Hematopoietic multipotent progenitor cell treated with erythropoietin and hydrocortisone succinate and interleukin-3 and kit ligand, for 8 days (in vitro differentiated cells): Measurements from ENCODE around the gene AP2A1.

Experiments
- DNase-seq: peaks from one replicate; pipeline ENCODE4 v3.0.0-alpha.2; 2015

AP2A1 gene

DNA sequence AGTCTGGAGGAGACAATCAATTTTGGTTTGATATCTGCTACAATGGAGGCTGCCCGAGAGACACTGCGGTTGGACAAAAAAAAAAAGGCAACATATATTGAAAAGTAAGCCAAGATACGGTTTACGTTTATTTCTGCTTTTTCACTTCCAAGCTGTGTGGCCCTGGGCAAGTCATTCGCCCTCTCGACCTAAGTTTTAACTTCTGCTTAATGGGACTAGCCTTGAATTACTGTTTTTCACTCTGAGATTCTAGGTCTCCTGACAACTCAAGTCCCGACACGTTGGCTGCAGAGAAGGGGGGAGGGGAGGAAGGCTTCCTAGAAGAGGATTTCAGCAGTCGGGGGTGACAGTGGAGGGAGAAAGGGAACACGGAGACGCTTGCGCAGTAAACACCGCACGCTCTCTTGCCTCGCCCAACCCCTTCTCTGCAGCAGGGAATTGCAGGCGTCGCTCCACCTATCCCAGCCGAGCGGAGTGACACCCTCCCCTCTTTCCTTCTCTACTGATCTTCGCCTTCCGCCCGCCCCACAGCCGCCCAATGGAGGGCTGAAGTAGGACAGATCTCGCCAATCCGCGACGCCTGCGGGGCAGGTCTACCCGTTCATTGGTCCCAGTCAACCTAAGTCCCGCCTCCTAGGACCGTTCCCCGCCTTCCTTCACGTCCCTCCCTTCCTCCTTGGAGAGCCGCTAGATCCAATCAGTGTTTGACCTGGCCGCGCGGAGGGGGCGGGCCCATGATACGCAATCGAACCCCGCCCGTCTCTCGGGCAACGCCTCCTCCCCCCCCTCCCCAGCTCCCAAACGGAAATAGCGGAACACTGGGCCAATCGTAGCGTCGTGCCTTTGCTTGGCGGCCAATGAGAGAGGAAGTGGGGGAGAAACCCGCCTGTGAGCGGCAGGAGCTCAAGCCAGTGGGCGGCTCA is 533 bp upstream of the AP2A1 start:
- DNase-seq = peak; percentile 100

DNA sequence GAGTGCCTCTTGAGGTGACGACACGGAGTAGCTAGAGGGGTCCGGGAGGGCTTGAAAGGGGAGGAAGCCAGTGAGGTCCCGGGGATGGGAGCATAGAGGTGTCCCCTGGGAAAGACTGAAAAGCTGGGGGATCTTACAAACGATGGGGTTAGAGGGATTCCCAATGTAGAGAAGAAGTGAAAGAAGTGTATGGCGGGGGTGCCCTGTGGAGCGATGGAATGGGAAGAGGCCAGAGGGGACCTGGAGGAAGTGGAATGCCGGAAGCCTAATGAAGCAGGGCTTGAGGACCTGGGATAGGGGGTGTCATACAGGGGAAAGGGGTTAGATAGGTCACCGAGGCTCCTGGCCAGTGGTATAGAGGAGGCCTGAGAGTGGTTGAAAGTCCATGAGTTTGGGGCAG is 580 bp downstream of the AP2A1 start:
- no peak for DNase-seq

DNA sequence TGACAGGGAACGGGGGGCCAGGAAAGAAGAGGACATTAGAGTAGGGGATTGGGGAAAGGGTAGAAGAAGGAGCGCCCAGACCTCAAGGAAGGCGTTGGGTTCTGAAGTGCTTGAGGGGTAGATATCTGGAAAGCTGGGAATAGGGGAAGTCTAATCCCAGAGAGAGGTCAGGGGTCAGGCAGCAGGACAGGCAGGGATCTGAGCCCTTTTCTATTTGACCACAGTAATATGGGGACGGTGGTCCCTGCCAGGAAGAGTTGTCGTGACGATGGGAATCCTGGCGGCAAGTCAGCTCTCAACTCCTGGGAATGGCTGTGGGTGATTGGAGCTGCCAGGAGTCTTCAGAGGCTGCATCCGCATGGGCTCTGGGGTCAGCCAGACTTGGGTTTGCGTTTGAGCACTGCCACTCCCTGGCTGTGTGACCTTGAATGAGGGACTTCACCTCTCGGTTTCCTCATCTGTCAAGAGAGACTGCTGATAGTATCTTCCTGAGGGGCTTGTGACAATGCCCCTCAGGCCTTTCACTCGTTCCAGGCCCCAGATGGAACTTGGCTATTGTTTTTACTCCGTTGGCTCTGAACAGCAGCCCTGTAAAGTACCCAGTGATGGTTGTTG is 1.3 kb downstream of the AP2A1 start:
- DNase-seq = no peak

DNA sequence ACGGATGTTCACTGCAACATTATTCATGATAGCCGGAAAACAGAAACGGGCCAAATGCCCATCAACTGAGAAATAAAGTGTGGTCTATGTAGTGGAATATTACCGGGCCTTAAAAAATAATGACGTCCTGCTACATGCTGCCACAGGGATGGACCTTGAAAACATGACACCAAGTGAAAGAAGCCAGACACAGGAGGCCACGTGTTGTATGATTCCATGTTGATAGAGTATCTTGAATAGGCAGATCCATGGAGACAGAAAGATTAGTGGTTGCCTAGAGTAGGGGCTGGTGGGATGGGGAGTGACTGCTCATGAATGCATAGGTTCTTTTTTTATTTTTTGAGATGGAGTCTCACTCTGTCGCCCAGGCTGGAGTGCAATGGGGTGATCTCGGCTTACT is 3.7 kb downstream of the AP2A1 start:
- DNase-seq = peak; percentile 47

DNA sequence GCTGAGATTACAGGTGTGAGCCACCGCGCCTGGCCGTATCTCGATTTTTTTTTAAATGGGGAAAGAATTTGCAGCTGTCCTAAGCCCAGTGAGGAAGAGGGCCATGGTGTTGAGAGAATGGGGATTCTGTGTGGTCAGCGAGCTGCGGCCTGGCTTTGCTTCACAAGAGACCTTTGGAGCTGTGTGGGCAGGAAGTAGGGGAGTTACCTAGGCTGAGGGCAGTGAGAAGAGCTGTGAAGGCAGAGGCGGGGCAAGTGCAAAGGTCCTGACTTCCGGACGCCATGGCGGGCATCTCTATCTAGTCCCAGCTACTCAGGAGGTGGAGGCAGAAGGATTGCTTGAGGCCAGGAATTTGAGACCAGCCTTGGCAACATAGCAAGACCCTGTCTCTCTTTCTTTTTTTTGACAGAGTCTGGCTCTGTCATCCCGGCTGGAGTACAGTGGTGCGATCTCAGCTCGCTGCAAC is 4.9 kb downstream of the AP2A1 start:
- DNase-seq = no peak

DNA sequence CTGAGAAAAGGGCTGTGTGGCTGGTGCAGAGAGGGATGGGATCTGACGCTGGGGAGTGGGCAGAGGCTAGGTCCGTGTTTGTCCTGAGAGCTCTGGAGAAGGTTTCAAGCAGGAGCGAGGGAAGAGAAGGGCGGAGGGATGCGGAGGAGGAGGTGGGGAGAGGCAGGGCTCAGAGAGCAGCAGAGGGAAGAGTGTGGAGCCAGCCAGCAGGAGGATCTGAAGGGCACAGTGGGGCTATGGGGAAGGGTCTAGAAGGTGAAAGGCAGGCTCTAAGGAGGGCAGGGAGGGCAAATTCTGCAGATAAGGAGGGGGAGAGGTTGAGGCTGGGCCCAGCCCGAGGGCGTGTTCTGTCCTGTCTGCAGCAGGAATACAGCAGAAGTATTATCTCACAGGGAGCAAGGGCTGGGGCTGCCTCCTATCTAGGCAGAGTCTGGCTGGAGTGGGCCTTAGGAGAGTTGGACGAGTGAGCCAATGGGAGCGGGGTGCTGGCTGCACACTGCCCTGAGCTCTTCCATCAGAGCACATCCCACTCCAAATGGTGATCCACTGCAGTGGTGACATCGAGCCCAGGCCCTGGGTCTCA is 6.1 kb downstream of the AP2A1 start:
- peak; percentile 89 for DNase-seq

DNA sequence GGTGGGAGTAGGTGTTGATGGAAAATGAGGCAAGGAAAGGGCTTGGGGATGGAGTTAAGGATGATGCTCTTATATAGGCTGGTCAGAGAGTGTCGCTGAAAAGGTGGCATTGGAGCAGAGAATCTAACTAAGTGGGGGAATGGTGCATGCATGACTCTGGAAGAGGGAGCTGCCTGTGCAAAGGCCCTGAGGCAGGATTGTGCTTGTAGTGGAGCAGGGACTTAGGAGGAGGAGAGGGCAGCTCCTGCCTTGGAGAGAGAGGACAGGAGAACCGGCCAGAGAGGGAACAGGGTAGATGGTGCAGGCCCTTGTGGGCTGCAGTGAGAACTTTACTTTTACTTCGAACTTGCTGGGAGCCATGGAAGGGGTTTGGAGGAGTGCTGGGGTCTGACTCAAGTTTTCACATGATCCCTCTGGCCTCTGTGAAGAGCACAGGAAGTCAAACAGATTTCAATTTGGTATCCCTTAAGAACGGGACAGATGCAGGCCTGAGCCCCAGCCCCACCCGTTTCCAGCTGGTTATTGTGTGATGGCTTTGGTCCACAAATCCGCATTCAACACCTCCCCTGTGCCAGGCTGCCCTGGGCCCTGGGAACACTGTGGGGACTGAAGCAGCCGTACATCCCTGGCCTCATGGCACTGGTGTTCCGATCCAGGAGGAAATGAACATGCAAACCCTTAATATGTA is 7.0 kb downstream of the AP2A1 start:
- DNase-seq = peak; percentile 60

DNA sequence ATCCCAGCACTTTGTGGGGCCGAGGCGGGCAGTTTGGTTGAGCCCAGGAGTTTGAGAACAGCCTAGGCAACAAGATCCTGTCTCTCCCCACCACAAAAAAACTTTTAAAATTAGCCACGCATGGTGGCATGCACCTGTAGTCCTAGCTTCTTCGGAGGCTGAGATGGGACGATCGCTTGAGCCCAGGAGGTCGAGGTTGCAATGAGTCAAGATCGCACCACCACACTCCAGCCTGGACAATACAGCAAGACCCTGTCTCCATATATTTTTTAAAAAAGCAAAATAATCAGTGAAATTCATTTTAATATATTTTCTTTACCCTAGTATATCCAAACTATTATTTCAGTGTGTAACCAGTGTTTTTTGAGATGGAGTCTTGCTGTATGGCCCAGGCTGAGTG is 8.2 kb downstream of the AP2A1 start:
- DNase-seq = no peak

DNA sequence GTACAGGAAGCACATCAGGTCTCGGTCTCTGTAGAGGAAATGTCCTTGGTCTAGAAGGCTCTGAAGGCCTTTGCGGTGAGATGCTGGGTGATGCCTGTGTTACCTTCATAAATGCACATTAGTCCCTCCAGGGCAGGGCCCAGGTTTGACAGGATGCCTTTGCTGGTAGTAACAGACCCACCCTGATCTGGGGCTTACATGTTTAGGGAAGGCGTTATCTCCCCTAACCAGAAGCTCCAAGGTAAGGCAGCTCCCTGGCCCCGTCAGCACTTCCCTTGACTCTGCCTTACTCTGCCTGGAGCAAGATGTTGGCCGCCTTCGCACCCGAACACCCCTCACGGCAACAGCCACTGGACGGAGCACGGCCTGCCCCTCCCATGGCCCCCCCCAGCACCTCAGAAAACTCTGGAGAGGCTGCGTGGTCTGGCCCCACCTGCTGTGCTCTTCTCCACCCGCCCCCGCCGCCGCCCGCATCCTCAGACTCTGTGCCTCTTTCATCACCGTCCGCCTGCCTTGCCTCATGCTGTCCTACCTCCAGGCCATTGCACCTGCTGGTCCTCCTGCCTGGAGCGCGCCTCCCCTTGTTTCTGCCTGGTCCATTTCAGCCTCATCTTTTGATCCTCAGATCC is 9.1 kb downstream of the AP2A1 start:
- peak; percentile 92 for DNase-seq

DNA sequence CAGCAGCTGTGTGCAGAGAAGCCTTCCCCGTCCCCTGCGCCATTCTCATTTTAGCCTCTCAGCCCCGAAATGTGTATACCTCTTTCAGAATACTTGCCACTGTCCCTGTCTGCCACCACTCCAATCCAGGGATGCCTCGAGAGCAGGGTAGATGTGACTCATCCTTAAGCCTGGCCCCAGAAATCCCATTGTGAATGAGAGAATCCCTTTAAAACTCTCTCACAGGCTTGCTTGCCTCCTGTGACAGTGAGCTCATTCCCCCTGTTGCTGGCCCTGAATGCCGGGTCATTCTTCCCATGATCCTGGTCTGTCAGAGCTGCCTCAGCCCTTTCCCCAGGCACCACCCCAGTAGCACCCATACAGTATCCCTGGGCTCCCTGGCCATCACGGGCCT is 9.6 kb downstream of the AP2A1 start:
- no peak for DNase-seq

DNA sequence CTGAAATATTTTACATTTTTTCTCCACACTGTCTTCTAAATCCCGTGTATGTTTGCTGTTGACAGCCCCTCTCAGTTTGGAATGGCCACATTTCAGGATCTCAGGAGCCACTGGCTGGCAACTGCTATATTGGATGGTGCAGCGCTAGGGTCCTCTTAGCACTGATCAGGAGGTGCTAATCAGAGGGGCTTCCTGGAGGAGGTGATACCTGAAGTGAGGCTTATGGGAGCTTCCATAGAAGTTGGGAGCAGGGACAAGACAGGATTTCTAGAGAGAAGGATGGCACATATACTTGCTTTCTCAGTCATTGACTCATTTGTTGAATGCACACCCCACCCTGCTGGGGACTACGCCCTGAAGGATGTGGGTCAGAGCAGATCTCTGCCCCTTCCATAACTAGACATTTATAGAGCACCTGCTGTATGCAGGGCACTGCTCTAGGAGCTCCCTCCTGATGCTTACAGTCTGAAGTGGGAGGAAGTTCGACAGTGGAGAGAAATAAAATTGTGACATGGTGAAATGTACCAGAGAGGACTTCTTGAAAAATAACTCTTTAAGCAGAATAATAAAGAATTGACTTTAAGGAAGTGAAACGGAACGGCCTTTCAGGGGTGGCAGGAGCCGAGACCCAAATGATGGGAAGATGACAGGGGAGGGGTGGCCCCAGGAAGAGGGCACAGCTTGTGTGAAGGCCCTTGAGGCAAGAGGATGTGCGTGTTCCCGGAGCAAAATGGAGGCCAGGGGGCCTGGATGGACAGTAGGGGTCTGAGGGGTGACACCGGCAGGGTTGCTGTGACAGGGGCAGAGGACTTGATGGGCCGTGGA is 13.1 kb downstream of the AP2A1 start:
- no peak for DNase-seq

DNA sequence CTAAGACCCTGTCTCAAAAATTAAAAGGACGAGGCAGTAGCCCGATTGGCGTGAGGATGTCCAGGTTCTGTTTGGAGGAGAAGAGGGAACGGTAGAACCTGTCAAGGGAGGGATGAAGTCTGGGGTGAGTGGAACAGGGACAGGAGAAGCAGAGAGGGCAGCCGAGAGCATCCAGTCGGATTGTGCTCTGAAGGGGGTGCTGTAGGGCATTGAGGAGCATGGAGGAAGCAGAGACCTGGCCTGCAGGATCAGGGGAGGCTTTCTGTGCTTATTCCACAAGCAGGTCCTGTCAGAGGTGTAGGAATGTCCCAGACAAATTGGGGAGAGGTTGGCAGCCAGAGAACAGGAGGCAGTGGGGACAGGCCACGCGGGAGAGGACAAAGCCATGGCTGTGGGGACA is 14.1 kb downstream of the AP2A1 start:
- no peak for DNase-seq

DNA sequence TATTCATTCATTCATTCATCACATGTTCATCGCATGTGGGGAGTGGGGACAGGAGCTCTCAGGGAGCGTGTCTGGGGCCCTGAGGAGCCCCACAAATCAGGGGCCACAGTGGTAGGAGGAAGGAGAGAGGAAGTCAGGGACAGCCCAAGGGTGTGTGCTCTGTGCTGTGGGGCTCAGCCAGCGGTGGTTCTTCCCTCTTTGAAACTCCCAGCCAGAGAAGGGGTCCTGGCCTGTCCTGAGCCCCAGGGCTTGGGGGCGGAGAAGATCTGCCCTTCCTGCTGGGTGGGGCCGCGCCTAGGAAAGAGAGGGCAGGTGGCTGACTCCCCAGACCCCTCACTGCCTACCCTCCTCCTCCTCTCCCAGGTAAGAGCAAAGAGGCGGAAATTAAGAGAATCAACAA is 14.6 kb downstream of the AP2A1 start:
- DNase-seq = no peak

DNA sequence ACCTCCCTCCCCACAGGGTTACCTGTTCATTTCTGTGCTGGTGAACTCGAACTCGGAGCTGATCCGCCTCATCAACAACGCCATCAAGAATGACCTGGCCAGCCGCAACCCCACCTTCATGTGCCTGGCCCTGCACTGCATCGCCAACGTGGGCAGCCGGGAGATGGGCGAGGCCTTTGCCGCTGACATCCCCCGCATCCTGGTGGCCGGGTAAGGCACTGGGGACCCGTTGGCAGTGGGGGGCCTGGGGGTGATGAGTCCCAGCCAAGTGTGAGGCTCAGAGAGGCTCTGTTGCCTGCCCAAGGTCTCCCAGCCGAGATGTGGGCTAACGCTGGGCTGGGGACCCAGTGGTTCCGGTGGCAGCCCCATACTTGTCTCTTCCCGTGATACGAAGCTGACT is 15.7 kb downstream of the AP2A1 start:
- no peak for DNase-seq

DNA sequence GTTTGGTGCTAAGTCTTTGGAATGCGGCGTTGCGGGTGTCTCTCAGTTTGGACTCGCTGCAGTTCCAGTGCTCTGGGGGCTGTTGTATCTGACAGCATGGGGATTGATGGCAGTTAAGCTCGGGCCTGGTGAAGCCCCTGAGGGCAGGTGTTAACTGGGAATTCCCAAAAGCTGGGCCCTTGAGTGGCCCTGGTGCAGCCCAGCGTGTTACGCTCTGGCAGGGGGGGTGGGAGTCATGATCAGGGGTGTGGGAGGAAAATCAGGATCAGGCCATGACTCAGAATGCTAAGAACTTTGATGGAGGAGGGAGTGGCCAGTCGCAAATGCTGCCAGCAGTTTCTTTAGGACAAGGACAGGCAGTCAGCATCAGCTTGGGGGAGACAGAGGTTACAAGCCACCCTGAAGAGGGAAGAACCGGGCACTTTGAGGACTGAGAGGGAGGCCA is 19.6 kb downstream of the AP2A1 start:
- DNase-seq = no peak

DNA sequence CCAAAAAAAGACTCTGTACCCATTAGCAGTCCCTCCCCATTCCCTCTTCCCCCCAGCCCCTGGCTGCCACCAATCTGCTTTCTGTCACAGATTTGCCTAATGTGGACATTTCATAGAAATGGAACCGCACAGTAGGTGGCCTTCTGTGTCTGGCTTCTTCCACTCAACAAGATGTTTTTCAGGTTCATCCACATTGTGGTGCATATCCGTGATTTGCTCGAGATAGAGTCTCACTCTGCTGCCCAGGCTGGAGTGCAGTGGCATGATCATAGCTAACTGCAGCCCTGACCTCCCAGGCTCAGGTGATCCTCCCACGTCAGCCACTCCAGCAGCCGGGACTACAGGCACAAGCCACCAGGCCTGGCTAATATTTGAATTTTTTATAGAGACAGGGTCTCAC is 20.9 kb downstream of the AP2A1 start:
- no peak for DNase-seq

DNA sequence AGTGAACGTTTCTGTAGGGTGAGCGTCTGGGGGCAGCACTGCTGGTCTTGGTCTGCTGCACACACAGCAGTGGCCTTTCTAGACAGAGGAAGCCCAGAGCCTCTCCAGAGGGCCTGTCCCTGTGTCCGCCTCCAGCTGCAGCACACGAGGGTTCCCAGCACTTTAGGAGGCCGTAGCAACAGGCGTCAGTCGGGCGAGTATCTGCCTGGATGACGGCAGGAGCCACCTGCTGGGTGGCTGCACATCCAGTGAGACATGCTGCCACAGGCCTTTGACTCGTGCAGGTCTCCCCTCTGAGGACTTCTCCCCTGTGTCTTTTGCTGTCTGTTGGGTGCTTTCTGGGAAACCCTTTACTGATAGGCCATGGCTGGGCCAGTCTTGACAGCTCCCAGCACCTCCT is 22.1 kb downstream of the AP2A1 start:
- no peak for DNase-seq

DNA sequence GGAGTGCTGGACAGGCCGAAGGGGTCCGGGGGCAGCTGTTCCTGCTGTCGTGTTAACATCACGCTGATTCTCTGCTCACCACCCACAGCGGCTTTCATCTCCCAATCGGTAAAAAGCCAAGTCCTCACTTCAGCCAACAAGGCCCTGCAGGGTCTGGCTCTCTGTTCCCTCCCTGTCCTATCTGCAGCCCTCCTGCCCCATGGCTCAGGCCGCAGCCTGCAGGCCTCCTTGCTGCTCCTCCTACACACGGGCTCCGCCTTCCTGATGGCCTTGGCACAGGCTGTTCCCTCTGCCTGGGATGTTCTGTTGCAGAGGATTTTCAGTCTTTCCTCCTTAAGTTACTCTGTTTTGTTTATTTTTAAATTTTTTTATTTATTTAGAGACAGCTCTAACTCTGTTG is 24.1 kb downstream of the AP2A1 start:
- DNase-seq = no peak

DNA sequence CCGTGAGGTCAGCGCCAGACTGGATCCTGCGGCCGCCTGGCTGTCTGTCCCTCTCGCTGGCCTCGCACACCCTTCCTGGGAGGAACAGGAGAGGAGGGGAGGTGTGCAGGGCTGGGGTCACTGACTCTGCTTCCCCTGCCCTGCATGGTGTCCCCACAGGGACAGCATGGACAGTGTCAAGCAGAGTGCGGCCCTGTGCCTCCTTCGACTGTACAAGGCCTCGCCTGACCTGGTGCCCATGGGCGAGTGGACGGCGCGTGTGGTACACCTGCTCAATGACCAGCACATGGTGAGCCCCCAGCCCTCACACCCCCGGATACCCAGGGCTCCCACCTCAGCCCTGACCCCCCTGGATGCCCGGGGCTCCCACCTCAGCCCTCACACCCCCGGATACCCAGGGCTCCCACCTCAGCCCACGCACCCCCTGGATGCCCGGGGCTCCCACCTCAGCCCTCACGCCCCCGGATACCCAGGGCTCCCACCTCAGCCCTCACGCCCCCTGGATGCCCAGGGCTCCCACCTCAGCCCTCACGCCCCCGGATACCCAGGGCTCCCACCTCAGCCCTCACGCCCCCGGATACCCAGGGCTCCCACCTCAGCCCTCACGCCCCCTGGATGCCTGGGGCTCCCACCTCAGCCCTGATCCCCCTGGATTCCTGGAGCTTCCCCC is 25.1 kb downstream of the AP2A1 start:
- DNase-seq = no peak

DNA sequence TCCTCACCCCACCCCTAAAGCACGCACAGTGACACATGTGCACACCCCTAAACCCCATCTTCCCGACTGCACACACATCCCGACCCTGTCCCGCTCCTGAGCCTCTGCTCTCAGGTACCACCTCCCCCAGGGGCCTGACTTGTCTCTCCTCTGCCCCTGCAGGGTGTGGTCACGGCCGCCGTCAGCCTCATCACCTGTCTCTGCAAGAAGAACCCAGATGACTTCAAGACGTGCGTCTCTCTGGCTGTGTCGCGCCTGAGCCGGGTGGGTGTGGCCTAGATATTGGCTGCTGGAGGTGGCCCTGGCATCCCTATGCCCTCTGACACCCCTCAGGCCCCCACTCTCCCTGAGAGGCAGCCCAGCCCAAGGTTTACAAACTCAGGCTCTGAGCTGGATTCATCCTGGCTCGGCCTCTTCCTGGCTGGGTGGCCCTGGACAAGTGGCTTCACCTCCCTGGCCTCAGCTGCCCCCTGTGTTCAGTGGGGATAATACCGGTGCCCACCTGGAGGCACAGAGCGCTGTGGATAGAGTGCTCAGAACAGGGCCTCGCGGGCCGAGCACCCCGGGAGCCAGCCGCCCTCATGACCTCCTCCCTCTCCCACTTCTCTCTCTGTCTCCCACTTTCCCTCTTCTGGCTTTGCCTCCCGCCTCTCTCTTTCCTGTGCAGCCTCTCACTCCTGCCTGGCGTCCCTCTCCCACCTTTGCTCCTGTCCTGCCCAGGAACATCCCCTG is 26.2 kb downstream of the AP2A1 start:
- no peak for DNase-seq

DNA sequence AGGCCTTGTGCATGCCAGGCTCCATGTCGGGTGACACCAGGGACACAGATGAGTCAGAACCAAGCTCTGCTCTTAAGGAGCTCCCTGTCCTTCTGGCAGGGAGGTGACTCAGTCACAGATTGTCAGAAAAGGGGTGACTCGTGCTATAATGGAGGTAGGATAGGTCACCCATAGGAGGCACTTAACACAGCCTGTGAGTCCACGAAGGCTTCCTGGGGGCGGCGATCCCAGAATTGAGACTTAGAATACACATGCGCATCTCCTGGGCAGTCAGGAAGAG is 26.7 kb downstream of the AP2A1 start:
- DNase-seq = no peak
